GM18526 (cell line): ENCODE data around the gene CYP4B1.

ENCODE experiments used
- POLR2A ChIP-seq: IDR thresholded peaks from 3 replicates; pipeline ENCODE4 v1.6.1; 2011; ENCODE audit not compliant: insufficient read length; ENCODE audit errors: extremely low read depth

The CYP4B1 gene

DNA sequence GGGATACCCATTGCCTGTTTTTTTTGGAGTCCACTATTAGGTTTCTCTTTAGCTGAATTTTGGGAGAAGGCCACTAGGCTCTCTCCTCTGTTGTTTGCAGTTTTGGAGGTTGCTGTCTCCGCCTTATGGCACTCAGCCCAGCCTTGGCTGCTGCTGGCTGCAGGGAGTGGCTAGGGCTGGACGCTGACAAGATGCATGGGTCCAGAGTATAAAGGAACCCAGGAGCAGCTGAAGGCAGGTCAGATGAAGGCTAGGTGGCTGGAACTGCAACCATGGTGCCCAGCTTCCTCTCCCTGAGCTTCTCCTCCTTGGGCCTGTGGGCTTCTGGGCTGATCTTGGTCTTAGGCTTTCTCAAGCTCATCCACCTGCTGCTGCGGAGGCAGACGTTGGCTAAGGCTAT lies at the start of gene CYP4B1:
Gene CYP4B1 (plus strand): TSS at position 237 of the 400 bp plus-strand sequence. CDS start 36 bp downstream, at position 273.
- TF ChIP-seq POLR2A, result no peak

DNA sequence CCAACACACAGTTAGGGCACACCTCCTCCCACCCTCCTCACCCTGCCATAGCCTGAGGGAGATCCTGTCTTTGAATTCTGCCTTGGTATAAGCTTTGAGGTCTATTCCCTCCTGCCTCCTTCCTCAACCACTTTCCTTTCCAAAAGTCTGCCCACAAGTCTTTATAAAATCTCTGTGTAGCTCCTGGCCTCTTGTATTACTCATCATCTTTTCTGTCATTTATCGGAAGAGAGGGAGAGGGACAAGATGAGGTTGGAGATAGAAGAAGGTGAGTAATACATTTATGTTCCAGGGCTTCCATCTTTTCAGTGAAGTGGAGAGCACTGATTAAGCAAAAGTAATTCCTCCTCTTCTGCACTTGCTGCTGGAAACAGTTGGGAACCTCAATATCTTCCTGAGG lies 49.4 kb upstream of the CYP4B1 start:
- no peak for TF ChIP-seq POLR2A

GRCh38 chr1:46749921-46750404 lies 48.9 kb upstream of the CYP4B1 start:
- TF ChIP-seq POLR2A, result no peak

GRCh38 chr1:46753985-46754384 lies 44.9 kb upstream of the CYP4B1 start:
- TF ChIP-seq POLR2A, result no peak

DNA sequence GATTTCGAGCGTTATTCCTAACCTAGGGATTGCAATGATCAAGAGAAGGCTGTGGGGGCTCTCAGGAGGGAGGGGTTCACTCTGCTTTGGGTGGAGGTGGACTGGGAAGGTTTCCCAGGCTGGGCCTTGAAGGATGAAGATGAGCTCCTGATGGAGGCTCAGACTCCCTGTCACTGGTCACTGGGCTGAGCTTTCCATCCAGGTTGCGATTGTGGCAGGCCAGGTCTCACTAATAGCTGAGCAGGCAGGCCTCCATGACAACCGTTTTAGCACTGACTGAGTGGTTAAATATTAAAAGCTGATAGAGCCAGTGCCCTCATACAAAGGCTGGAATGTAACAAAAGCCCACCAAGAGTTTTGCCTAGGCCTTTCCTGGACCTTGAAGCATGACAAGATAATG lies 43.7 kb upstream of the CYP4B1 start:
- TF ChIP-seq POLR2A, result no peak

GRCh38 chr1:46757247-46757955 lies 41.4 kb upstream of the CYP4B1 start:
- TF ChIP-seq POLR2A, result no peak

DNA sequence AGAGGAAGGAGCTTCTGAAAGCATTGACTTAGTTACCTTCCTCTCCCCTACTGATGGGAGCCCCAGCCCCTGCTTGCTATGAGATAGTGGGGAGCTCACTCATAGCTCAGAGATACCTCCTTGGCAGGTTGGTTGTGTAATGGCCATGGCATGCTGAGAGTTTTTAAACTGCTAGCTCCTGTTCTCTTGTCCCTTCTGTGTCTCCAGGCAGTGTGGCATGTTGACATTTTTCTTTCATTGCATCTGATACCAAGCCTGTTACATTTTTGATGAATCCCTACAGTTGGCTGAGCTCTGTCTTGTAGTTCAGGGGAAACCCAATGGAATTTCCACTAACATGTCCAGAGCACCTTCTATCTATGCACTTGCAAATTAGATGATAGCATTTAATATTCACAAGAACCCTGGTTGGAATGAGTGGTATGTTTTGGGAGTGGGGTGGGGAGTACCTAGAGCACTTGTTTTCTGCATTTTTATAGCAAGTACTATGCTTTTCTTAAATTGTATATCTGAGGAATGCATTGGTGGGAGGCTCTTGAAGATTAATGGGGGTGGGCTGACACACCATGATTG lies 40.8 kb upstream of the CYP4B1 start:
- TF ChIP-seq POLR2A, result no peak

DNA sequence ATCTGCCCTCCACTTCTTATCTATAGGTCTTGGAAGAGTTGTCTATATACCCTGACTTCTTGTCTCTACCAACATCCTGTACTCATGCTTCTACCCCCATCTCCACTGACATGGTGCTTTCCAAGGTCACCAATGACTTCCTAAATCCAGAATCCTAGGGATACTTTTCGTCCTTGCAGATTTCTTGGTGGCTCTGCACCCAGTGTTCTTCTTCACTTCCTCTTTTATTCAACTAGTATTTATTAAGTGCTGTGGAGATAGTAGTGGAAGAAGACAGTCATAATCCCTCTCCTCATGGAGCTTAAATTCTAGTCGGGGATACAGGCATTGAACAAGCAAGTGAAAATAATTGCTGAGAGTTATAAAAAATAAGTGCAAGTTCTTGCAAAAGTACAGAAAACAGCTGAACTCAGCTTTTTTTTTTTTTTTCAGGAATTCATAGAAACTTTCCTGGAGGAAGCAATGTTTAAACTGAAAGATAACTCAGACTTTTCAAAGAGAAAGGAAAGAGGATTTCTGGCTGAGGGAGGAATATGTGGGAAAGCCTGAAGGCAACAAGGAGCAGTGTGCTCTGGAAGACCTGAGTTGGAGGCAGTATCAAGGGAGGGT lies 38.2 kb upstream of the CYP4B1 start:
- TF ChIP-seq POLR2A, result no peak

DNA sequence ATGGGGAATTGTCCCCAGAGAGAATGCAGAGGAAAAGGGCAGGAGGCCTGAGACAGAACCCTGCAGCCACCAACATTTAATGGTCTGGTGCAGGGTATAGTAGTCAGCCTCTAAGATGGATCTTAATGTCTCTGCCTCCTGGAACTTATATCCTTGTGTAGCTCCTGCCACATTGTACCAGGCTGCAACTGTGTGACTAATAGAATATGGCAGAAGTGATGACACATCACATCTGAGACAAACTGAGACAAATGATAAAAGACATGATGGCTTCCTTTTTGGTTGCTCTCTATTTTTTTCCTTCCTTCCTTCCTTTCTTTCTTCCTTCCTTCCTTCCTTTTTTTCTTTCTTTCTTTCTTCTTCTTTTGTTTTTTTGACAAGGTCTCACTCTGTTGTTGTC lies 37.1 kb upstream of the CYP4B1 start:
- TF ChIP-seq POLR2A, result no peak

GRCh38 chr1:46764402-46764801 lies 34.4 kb upstream of the CYP4B1 start:
- no peak for TF ChIP-seq POLR2A

DNA sequence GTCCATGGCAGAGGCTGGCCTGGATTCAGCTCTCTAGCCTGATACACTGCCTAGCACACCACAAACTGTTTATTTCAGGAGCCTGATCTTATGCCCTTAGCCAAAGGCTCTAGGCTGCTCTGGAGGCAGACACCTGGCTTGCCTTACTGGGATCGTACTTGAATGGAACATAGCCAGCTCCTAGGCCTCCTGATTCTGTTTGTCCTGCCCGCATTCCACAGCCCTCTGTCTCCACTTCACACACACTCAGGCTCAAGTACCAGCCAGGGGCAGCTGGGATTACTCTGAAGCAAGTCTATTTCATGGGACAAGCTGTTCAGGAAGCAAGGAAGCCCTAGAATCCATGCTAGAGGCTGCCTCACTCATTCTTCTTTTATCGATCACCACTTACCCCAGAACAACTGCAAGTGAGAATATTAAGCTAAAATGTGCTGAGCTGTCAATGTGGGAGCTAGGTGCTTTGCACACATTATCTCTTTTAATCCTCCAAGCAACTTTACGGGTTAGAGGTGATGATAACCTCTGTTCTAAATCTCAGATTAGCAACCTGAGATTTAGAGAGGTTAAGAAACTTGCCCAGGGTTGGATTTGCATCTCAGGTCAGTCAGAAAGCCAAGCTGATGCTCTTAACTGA lies 31.1 kb upstream of the CYP4B1 start:
- no peak for TF ChIP-seq POLR2A

- no peak for TF ChIP-seq POLR2A
Measured at GRCh38 chr1:46768445-46768844, 30.4 kb upstream of the CYP4B1 start.

DNA sequence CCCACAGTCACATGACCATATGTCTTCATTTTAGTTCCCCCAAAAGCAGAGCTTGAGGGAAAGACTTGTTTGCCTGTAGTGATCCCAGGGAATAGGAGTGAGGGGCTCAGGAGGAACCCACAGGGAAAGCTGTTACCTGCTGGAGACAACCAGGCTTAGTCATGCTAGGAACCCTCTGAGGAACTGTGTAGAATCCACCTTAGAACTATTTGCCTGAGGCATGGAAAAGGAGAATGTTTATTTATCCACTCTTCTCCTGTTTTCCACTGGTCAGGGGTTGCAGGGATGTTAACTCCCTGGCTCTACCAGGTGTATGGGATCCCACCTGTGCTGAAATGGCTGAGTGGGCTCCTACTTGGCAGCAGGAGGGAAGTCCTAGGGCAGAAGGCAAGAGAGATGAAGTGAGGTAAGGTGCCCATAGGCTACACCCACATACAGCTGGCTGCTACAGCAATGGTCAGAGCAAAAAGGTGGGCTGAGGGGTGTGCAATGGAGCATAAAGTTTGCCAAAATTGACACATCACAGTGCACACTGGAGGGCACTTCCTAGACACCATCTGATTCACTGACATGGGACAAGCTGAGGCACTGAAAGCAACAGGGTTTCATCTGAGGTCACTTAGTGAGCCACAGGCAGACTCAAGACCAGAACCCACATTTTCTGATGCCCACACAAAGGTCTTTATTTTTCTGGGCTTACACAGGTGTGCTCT lies 29.7 kb upstream of the CYP4B1 start:
- TF ChIP-seq POLR2A, result no peak

DNA sequence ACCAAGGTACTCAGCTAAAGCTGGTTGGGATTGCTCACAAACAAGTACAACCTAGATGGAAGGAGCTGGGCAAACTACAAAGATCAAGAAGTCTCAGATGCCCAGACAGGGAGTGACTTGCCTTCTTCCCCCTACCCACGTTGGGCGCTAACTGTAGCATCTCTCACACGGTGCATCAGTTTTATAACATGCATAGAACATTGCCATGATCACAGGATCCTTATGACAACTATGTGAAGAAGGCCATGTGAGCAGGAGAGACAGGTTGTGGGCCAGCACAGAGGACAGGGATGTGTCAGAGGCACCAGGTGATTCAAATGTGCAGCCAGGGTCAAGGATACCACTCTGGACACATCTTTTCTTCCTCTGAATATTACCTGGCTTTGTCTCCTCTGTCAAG lies 28.3 kb upstream of the CYP4B1 start:
- TF ChIP-seq POLR2A, result no peak

- no peak for TF ChIP-seq POLR2A
Measured at GRCh38 chr1:46772571-46772970, 26.3 kb upstream of the CYP4B1 start.
